A673 (cell line): ENCODE measurements around the gene DYNLT1.

Experiments used
- CTCF ChIP-seq: fragments of 300-800, 200-600 bp; sonication (generic); conservative IDR thresholded peaks from 2 replicates; pipeline ENCODE4 v1.5.1; 2017; ENCODE audit warnings: low read depth, mild to moderate bottlenecking, antibody characterized with exemption, low read length, moderate library complexity, mixed read lengths
- EZH2 ChIP-seq: fragments of 200-600 bp; sonication (generic); IDR thresholded peaks from 2 replicates; pipeline ENCODE4 v1.6.1; 2017; ENCODE audit warnings: borderline replicate concordance, low read depth, mild to moderate bottlenecking, mixed read lengths, antibody characterized with exemption, low read length; ENCODE audit not compliant: poor library complexity, severe bottlenecking

DNA sequence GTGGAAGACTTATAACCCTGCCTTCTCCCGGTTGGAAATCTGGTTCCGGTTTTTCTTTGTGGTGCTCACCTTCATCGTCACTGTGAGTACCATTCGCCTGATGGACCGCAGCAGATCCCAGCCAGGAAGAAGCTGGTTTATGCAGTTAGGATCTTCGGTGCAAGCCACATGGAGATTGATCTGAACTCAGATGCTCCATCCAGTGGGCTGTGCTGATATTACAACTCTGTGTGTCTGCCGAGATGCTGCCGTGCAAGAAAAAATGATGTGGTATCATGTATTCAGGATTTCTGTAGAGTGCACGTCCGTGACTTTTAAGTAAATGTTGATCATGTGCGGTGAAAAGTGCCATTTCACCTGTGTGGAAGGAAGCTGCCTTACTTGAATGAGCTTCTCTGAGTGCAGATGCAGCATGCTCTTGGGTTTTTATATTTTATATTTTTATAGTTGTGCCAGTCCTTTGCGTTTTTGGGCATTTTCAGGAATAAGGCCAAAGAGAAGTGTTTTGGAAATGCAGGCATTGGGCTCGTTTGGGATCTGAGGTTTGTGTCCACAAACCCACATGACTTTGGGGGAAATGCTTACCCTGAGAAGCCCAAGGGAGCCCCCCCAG, 39.2 kb downstream of the DYNLT1 start:
- TF ChIP-seq CTCF, result peak; percentile 79
- TF ChIP-seq EZH2, result no peak
